GM12892 (cell line): ENCODE results near the gene TMF1.

Experiments
- POLR2A ChIP-seq: IDR thresholded peaks from 2 replicates; pipeline ENCODE4 v1.6.1; 2011; ENCODE audit warnings: low read depth, low read length, control low read depth
- POLR2AphosphoS5 ChIP-seq: IDR thresholded peaks from 2 replicates; pipeline ENCODE4 v1.6.1; 2011; ENCODE audit warnings: low read depth, low read length, control low read depth
- TAF1 ChIP-seq: IDR thresholded peaks from 2 replicates; pipeline ENCODE4 v1.6.1; 2011; ENCODE audit warnings: low read depth, mild to moderate bottlenecking, control low read depth, low read length, borderline replicate concordance

- TF ChIP-seq TAF1 (no peak), POLR2A (no peak), POLR2AphosphoS5 (no peak)
Observed at GRCh38 chr3:69011096-69011730, 40.9 kb downstream of the TMF1 start.
